ENCODE measurements around the gene RGS16. TPM values are rescaled to one million over a fixed set of nuclear protein-coding genes. Genes with fewer than 3 reads are reported as not detected.

Gene RGS16
- total RNA-seq, 3 donors from 2014 or later, result 0.61 to 2.3 (median 1.3) TPM

- no peak for ATAC-seq
- Histone ChIP-seq H3K4me1 (ENCODE audit: low read depth) (peaks cover 23% of the 10 kb centered on the region), H3K4me3 (no peak overlapping the region), H3K36me3 (ENCODE audit: low read depth) (no peaks in the 10 kb centered on the region), H3K9me3 (no peaks in the 10 kb centered on the region)
- DNase-seq, result no peak
- TF ChIP-seq CTCF (IDR thresholded peaks at IDR 0.05), result no peak
- intact Hi-C loops (cut with DNase I, micrococcal nuclease), result no loop called here
Measured at GRCh38 chr1:182611787-182612186, 7.6 kb upstream of the RGS16 start.

GRCh38 chr1:182611326-182611725 is 7.1 kb upstream of the RGS16 start:
- no peak for TF ChIP-seq CTCF (IDR thresholded peaks at IDR 0.05)
- Histone ChIP-seq H3K4me1 (ENCODE audit: low read depth) (peaks cover 20% of the 10 kb centered on the region), H3K4me3 (no peak overlapping the region), H3K36me3 (ENCODE audit: low read depth) (no peaks in the 10 kb centered on the region), H3K9me3 (no peaks in the 10 kb centered on the region)
- DNase-seq (no peak), ATAC-seq (no peak)
- intact Hi-C loops (cut with DNase I, micrococcal nuclease), result no loop called here

GRCh38 chr1:182610606-182611194 is 6.5 kb upstream of the RGS16 start:
- Histone ChIP-seq H3K4me1 (ENCODE audit: low read depth) (peaks cover 15% of the 10 kb centered on the region), H3K36me3 (ENCODE audit: low read depth) (no peaks in the 10 kb centered on the region), H3K4me3 (no peak overlapping the region), H3K9me3 (no peaks in the 10 kb centered on the region)
- TF ChIP-seq CTCF (IDR thresholded peaks at IDR 0.05), result no peak
- ATAC-seq (no peak), DNase-seq (no peak)
- intact Hi-C loops (cut with DNase I, micrococcal nuclease), result no loop called here

- ATAC-seq, result no peak
- intact Hi-C loops (cut with DNase I, micrococcal nuclease), result no loop called here
Measured at GRCh38 chr1:182608845-182609610, 4.8 kb upstream of the RGS16 start.

GRCh38 chr1:182608236-182608635 is 4.0 kb upstream of the RGS16 start:
- H3K36me3 ChIP-seq (ENCODE audit: low read depth), result no peaks in the 10 kb centered on the region
- H3K9me3 ChIP-seq, result no peaks in the 10 kb centered on the region
- TF ChIP-seq CTCF (IDR thresholded peaks at IDR 0.05), result no peak
- H3K4me3 ChIP-seq, result no peak overlapping the region
- H3K4me1 ChIP-seq (ENCODE audit: low read depth), result peaks cover 10% of the 10 kb centered on the region
- DNase-seq (no peak), ATAC-seq (no peak)
- intact Hi-C loops (cut with DNase I, micrococcal nuclease), result no loop called here

More at GRCh38 chr1:182608845-182609610, 4.8 kb upstream of the RGS16 start:
- Histone ChIP-seq H3K4me3 (no peak overlapping the region), H3K4me1 (ENCODE audit: low read depth) (peaks cover 10% of the 10 kb centered on the region), H3K36me3 (ENCODE audit: low read depth) (no peaks in the 10 kb centered on the region), H3K9me3 (no peaks in the 10 kb centered on the region)
- no peak for TF ChIP-seq CTCF (IDR thresholded peaks at IDR 0.05)
- no peak for DNase-seq

All from mucosa of descending colon (tissue), 3 donors.